ENCODE results near the gene SLC46A3. TPM values are rescaled to one million over a fixed set of nuclear protein-coding genes. Genes with fewer than 3 reads are reported as not detected.

The SLC46A3 gene
- total and polyA plus RNA-seq, 2 of the 13 experiments (the other 11 are each of a cell fraction or from before 2014, with no cell fraction given), result not detected

- TF ChIP-seq THAP9 (CRISPR knock-in tag; IDR thresholded peaks at IDR 0.05; ENCODE audit: borderline replicate concordance) (peak; percentile 100), ZNF614 (CRISPR knock-in tag; IDR thresholded peaks at IDR 0.05; ENCODE audit: borderline replicate concordance) (no peak; the same call in 1 of the 2 replicates), PAF1 (CRISPR knock-in tag; IDR thresholded peaks at IDR 0.05) (no peak), SIN3B (IDR thresholded peaks at IDR 0.05; ENCODE audit: low read length) (no peak), ZNF598 (CRISPR knock-in tag; IDR thresholded peaks at IDR 0.05; ENCODE audit: borderline replicate concordance) (peak; percentile 87; the same call in 1 of the 2 replicates), BCLAF1 (IDR thresholded peaks at IDR 0.05) (no peak), ZNF609 (CRISPR knock-in tag; IDR thresholded peaks at IDR 0.05; ENCODE audit: borderline replicate concordance) (no peak), ZNF605 (CRISPR knock-in tag; IDR thresholded peaks at IDR 0.05) (no peak), JUN (CRISPR knock-in tag; IDR thresholded peaks at IDR 0.05) (no peak), YY1 (IDR thresholded peaks at IDR 0.05; ENCODE audit: insufficient read depth, insufficient replicate concordance, low read depth, low read length) (peak; percentile 60), EZH2 (conservative IDR thresholded peaks at IDR 0.05; ENCODE audit: low read depth, low read length) (no peak), ZUFSP (CRISPR knock-in tag; IDR thresholded peaks at IDR 0.05; ENCODE audit: borderline replicate concordance) (no peak), ADNP (CRISPR knock-in tag; IDR thresholded peaks at IDR 0.05) (no peak), STAG1 (CRISPR knock-in tag; IDR thresholded peaks at IDR 0.05) (no peak), ZNF891 (CRISPR knock-in tag; IDR thresholded peaks at IDR 0.05) (no peak), ZNF547 (CRISPR knock-in tag; IDR thresholded peaks at IDR 0.05) (peak; percentile 81), PAWR (CRISPR knock-in tag; IDR thresholded peaks at IDR 0.05; ENCODE audit: borderline replicate concordance) (no peak)
Observed at GRCh38 chr13:28658796-28659620, 59.8 kb downstream of the SLC46A3 start, which contains the start of gene POMP (continued).
